Endothelial cell of umbilical vein (primary cell): ENCODE data around the gene MAP3K13. TPM values are rescaled to one million over a fixed set of nuclear protein-coding genes. Genes with fewer than 3 reads are reported as not detected.

Experiments
- BruUV-seq: library from RNA; stranded (reverse); fragments of 400-500 nt; replicated peaks from 2 replicates; lab custom pipeline; 2021; lab: Mats Ljungman, UMichigan
- CTCF ChIA-PET: fragments of 300-600, 350-600 bp; sonication (Branson Sonifier 250); formaldehyde crosslinking; loops from one replicate; lab custom pipeline; 2021; ENCODE audit warnings: antibody characterized with exemption, inconsistent platforms; lab: Charles Lee
- POLR2A ChIA-PET: fragments of 300-600, 350-600 bp; sonication (Branson Sonifier 250); formaldehyde crosslinking; loops from one replicate; lab custom pipeline; 2021; ENCODE audit warnings: antibody characterized with exemption, inconsistent platforms; lab: Charles Lee
- DNase-seq: peaks from one replicate; pipeline ENCODE4 v3.0.0-alpha.2; 2011; ENCODE audit warnings: low read depth, low spot score
- FAIRE-seq: peaks from 2 replicates; lab custom pipeline; 2011; peaks lifted over from hg19 to GRCh38; lab: Jason Lieb, UNC
- H2AFZ ChIP-seq: 2 replicates; pipeline ENCODE4 v1.6.0; 2012; ENCODE audit warnings: low read depth, low read length, control low read depth, inconsistent platforms
- H3K27ac ChIP-seq: 2 replicates; pipeline ENCODE4 v1.5.1; 2011; ENCODE audit warnings: low read depth, mild to moderate bottlenecking, control low read depth, low read length, moderate library complexity; ENCODE audit not compliant: insufficient read depth
- H3K27me3 ChIP-seq, 2 experiments: 2 replicates each; pipeline versions ENCODE4 v1.6.0 to v1.6.1; 2011; ENCODE audit warnings: low read length in 2 of 2, mixed read lengths in 1 of 2; ENCODE audit not compliant: control insufficient read depth in 2 of 2, insufficient read depth in 2 of 2
- H3K36me3 ChIP-seq, 2 experiments: 2 replicates in 1 of 2; 3 replicates in 1 of 2; pipeline ENCODE4 v1.5.1; 2011; ENCODE audit warnings: low read length in 2 of 2, mild to moderate bottlenecking in 1 of 2, moderate library complexity in 1 of 2; ENCODE audit not compliant: control insufficient read depth in 2 of 2, insufficient read depth in 2 of 2; ENCODE audit errors: extremely low read depth in 1 of 2
- H3K4me1 ChIP-seq: 3 replicates; pipeline ENCODE4 v1.5.1; 2011; ENCODE audit warnings: mild to moderate bottlenecking, low read length; ENCODE audit not compliant: control insufficient read depth, insufficient read depth; ENCODE audit errors: extremely low read depth
- H3K4me2 ChIP-seq: 2 replicates; pipeline ENCODE4 v1.6.1; 2011; ENCODE audit warnings: low read length, control low read depth, mixed read lengths; ENCODE audit not compliant: insufficient read depth
- H3K4me3 ChIP-seq, 3 experiments: fragments of 200-600 bp in 1 of 3; sonication (generic), shearing (Covaris generic) in 1 of 3; replicated peaks in 1 of 3; 2 replicates each; pipeline ENCODE4 v1.5.1; 2011 to 2016; ENCODE audit warnings: control low read depth in 3 of 3, low read length in 3 of 3, mild to moderate bottlenecking in 2 of 3, inconsistent platforms in 1 of 3, low read depth in 1 of 3, moderate library complexity in 1 of 3; ENCODE audit not compliant: insufficient read depth in 1 of 3
- H3K79me2 ChIP-seq: 2 replicates; pipeline ENCODE4 v1.6.0; 2012; ENCODE audit warnings: low read length, inconsistent platforms; ENCODE audit not compliant: control insufficient read depth, insufficient read depth
- H3K9ac ChIP-seq: replicated peaks from 2 replicates; pipeline ENCODE3; 2011; ENCODE audit warnings: low read length, control low read depth; ENCODE audit not compliant: insufficient read depth; ENCODE audit errors: extremely low read depth
- H3K9me1 ChIP-seq: replicated peaks from 3 replicates; pipeline ENCODE4 v1.6.0; 2011; ENCODE audit warnings: mild to moderate bottlenecking, low read length; ENCODE audit not compliant: control insufficient read depth, insufficient read depth; ENCODE audit errors: extremely low read depth
- H3K9me3 ChIP-seq: replicated peaks from 2 replicates; pipeline ENCODE4 v1.5.1; 2012; ENCODE audit warnings: low read length, inconsistent platforms; ENCODE audit not compliant: control insufficient read depth, insufficient read depth
- H4K20me1 ChIP-seq: replicated peaks from 2 replicates; pipeline ENCODE3; 2011; ENCODE audit warnings: mild to moderate bottlenecking, low read length; ENCODE audit not compliant: control insufficient read depth, insufficient read depth; ENCODE audit errors: extremely low read depth
- FOS ChIP-seq: IDR thresholded peaks from 2 replicates; pipeline ENCODE4 v1.6.1; 2011; ENCODE audit warnings: mild to moderate bottlenecking, low read length, moderate library complexity, borderline replicate concordance; ENCODE audit not compliant: insufficient read depth
- GATA2 ChIP-seq: IDR thresholded peaks from 2 replicates; pipeline ENCODE4 v1.7.0; 2011; ENCODE audit warnings: low read depth, mild to moderate bottlenecking, moderate library complexity, mixed read lengths, low read length; ENCODE audit not compliant: insufficient read length, insufficient read depth
- JUN ChIP-seq: IDR thresholded peaks from 2 replicates; pipeline ENCODE4 v1.6.1; 2011; ENCODE audit warnings: borderline replicate concordance, low read depth; ENCODE audit not compliant: insufficient read length, insufficient read depth
- MYC ChIP-seq: IDR thresholded peaks from one replicate; pipeline ENCODE4 v1.6.1; 2011; ENCODE audit warnings: mild to moderate bottlenecking, low read depth, low read length
- POLR2A ChIP-seq: IDR thresholded peaks from 2 replicates; pipeline ENCODE4 v1.6.1; 2012; ENCODE audit warnings: low read depth, mild to moderate bottlenecking, control low read depth, low read length
- POLR2AphosphoS5 ChIP-seq: IDR thresholded peaks from 2 replicates; pipeline ENCODE4 v1.6.1; 2012; ENCODE audit warnings: low read depth, mild to moderate bottlenecking, control low read depth, low read length, moderate library complexity; ENCODE audit not compliant: insufficient read depth
- dilution Hi-C: fragments of 300-500 bp; cut with MboI; formaldehyde crosslinking; loops from one replicate; pipeline ENCODE4 v1.15.0; 2019; ENCODE audit warnings: low sequenced_read_pairs; ENCODE audit not compliant: extremely low pct_ligation_motif_present
- intact Hi-C: fragments of 100-400 bp; cut with micrococcal nuclease; formaldehyde crosslinking; loops from one replicate; pipeline ENCODE4 v1.10.0; 2022
- polyA plus RNA-seq, 4 experiments: library from polyadenylated mRNA; depleted of rRNA in 3 of 4; stranded (reverse) in 3 of 4; unstranded in 1 of 4; fragments of >200 nt; gene quantifications; 2 replicates each; pipeline versions ENCODE4 v1.2.1 to v1.2.3, GENCODE V29; 2011 to 2012; ENCODE audit warnings: missing spikeins in 1 of 4
- total RNA-seq: library from RNA; stranded (reverse); gene quantifications from 2 replicates; pipeline ENCODE4 v1.2.3, GENCODE V29; 2021

MAP3K13 gene
- total and polyA plus RNA-seq, 2 donors (not counting 3 experiments of a cell fraction or from before 2014, with no cell fraction given) = 6.2 to 15.4 TPM

- TF ChIP-seq MYC (no peak), JUN (peak; percentile 56), POLR2AphosphoS5 (no peak), POLR2A (no peak), FOS (peak; percentile 86)
- H3K9me1 ChIP-seq = no peaks in the 10 kb centered on the region
- CTCF ChIA-PET = interaction anchor here (1.2 kb wide), 1 partner anchor 223 kb away, joined by 4 read pairs; no protein-coding TSS in a partner anchor
- H3K27ac ChIP-seq = no peak overlapping the region
- no peak overlapping the region for H3K4me3 ChIP-seq
- BruUV-seq = no TSS peak
- no peaks in the 10 kb centered on the region for H4K20me1 ChIP-seq
- no peaks in the 10 kb centered on the region for H3K27me3 ChIP-seq
- DNase-seq (peak; percentile 36), FAIRE-seq (peak; percentile 18)
- no peaks in the 10 kb centered on the region for H3K9me3 ChIP-seq
- H3K4me2 ChIP-seq = no peak overlapping the region
- intact Hi-C loops (no loop called here), dilution Hi-C loops (no loop called here)
- POLR2A ChIA-PET = no interaction called here
- no peaks in the 10 kb centered on the region for H3K79me2 ChIP-seq
- H3K4me1 ChIP-seq = peaks cover 3% of the 10 kb centered on the region
- H3K36me3 ChIP-seq = no peaks in the 10 kb centered on the region
- H3K9ac ChIP-seq = no peak overlapping the region
- no peak overlapping the region for H2AFZ ChIP-seq
These were observed 27.1 kb upstream of the MAP3K13 start for GRCh38 chr3:185335799-185336198.

GRCh38 chr3:185337231-185337816 lies 25.6 kb upstream of the MAP3K13 start:
- H3K9me3 ChIP-seq = no peaks in the 10 kb centered on the region
- FAIRE-seq = no peak
- no peak overlapping the region for H2AFZ ChIP-seq
- TF ChIP-seq MYC = no peak
- TF ChIP-seq GATA2 = no peak
- no peak overlapping the region for H3K9ac ChIP-seq
- no peaks in the 10 kb centered on the region for H3K79me2 ChIP-seq
- H3K9me1 ChIP-seq = no peaks in the 10 kb centered on the region
- DNase-seq = no peak
- H3K4me3 ChIP-seq = no peak overlapping the region
- CTCF ChIA-PET = interaction anchor here (1.4 kb wide), 1 partner anchor 29 kb away, joined by 3 read pairs; no protein-coding TSS in a partner anchor
- dilution Hi-C loops (no loop called here), intact Hi-C loops (no loop called here)
- no TSS peak for BruUV-seq
- no peaks in the 10 kb centered on the region for H3K36me3 ChIP-seq
- H3K4me1 ChIP-seq = peaks cover 3% of the 10 kb centered on the region
- no peak overlapping the region for H3K27ac ChIP-seq
- no peaks in the 10 kb centered on the region for H3K27me3 ChIP-seq
- POLR2A ChIA-PET = interaction anchor here (0.7 kb wide), 1 partner anchor 88 kb away, joined by 3 read pairs; no protein-coding TSS in a partner anchor
- no peaks in the 10 kb centered on the region for H4K20me1 ChIP-seq
- no peak overlapping the region for H3K4me2 ChIP-seq
